Measurements from ENCODE around the gene HOXA5. TPM values are rescaled to one million over a fixed set of nuclear protein-coding genes. Genes with fewer than 3 reads are reported as not detected.

HOXA5 gene
- total RNA-seq, 1 donor from 2014 or later: not detected

GRCh38 chr7:27116962-27117886, 26.3 kb downstream of the HOXA5 start:
- no peak for TF ChIP-seq CTCF (IDR thresholded peaks at IDR 0.05)
- Mint-ChIP-seq H3K27me3 (ENCODE audit: unreplicated experiment) (peaks cover 86% of the 10 kb centered on the region), H3K4me3 (ENCODE audit: unreplicated experiment) (no peak overlapping the region), H3K9me3 (ENCODE audit: unreplicated experiment) (no peaks in the 10 kb centered on the region), H3K36me3 (ENCODE audit: unreplicated experiment) (no peaks in the 10 kb centered on the region), H3K4me1 (ENCODE audit: unreplicated experiment) (peaks cover 1% of the 10 kb centered on the region), H3K27ac (ENCODE audit: unreplicated experiment) (no peak overlapping the region)
- DNase-seq (ENCODE audit: extremely low spot score, unreplicated experiment): no peak

- peaks cover 1% of the 10 kb centered on the region for H3K4me1 Mint-ChIP-seq (ENCODE audit: unreplicated experiment)
- H3K36me3 Mint-ChIP-seq (ENCODE audit: unreplicated experiment): no peaks in the 10 kb centered on the region
- H3K9me3 Mint-ChIP-seq (ENCODE audit: unreplicated experiment): no peaks in the 10 kb centered on the region
- TF ChIP-seq CTCF (IDR thresholded peaks at IDR 0.05): no peak
- peaks cover 86% of the 10 kb centered on the region for H3K27me3 Mint-ChIP-seq (ENCODE audit: unreplicated experiment)
- no peak overlapping the region for H3K4me3 Mint-ChIP-seq (ENCODE audit: unreplicated experiment)
- H3K27ac Mint-ChIP-seq (ENCODE audit: unreplicated experiment): no peak overlapping the region
- no peak for DNase-seq (ENCODE audit: extremely low spot score, unreplicated experiment)
Measured at GRCh38 chr7:27116031-27116961, 27.2 kb downstream of the HOXA5 start.

GRCh38 chr7:27115221-27116026, 28.1 kb downstream of the HOXA5 start:
- peaks cover 6% of the 10 kb centered on the region for H3K4me1 Mint-ChIP-seq (ENCODE audit: unreplicated experiment)
- no peak overlapping the region for H3K4me3 Mint-ChIP-seq (ENCODE audit: unreplicated experiment)
- H3K27me3 Mint-ChIP-seq (ENCODE audit: unreplicated experiment): peaks cover 87% of the 10 kb centered on the region
- no peaks in the 10 kb centered on the region for H3K36me3 Mint-ChIP-seq (ENCODE audit: unreplicated experiment)
- no peak for TF ChIP-seq CTCF (IDR thresholded peaks at IDR 0.05)
- no peak overlapping the region for H3K27ac Mint-ChIP-seq (ENCODE audit: unreplicated experiment)
- H3K9me3 Mint-ChIP-seq (ENCODE audit: unreplicated experiment): no peaks in the 10 kb centered on the region
- DNase-seq (ENCODE audit: extremely low spot score, unreplicated experiment): no peak

GRCh38 chr7:27114881-27115220, 28.6 kb downstream of the HOXA5 start:
- no peak for DNase-seq (ENCODE audit: extremely low spot score, unreplicated experiment)
- Mint-ChIP-seq H3K36me3 (ENCODE audit: unreplicated experiment) (no peaks in the 10 kb centered on the region), H3K27me3 (ENCODE audit: unreplicated experiment) (peaks cover 88% of the 10 kb centered on the region), H3K9me3 (ENCODE audit: unreplicated experiment) (no peaks in the 10 kb centered on the region), H3K4me1 (ENCODE audit: unreplicated experiment) (peaks cover 6% of the 10 kb centered on the region), H3K4me3 (ENCODE audit: unreplicated experiment) (no peak overlapping the region), H3K27ac (ENCODE audit: unreplicated experiment) (no peak overlapping the region)
- no peak for TF ChIP-seq CTCF (IDR thresholded peaks at IDR 0.05)
